IPS DF 4.7 (cell line): Measurements from ENCODE around the gene ZFY.
"Not testable (repeated sequence)": the region's sequence is repeated elsewhere in the genome, so short reads cannot be mapped to it uniquely, and the experiment has no call there.

Experiments
- DNase-seq: peaks from one replicate; pipeline ENCODE4 v3.0.0-alpha.2; 2013; ENCODE audit warnings: low spot score; ENCODE audit errors: extremely low read depth

Gene ZFY

DNA sequence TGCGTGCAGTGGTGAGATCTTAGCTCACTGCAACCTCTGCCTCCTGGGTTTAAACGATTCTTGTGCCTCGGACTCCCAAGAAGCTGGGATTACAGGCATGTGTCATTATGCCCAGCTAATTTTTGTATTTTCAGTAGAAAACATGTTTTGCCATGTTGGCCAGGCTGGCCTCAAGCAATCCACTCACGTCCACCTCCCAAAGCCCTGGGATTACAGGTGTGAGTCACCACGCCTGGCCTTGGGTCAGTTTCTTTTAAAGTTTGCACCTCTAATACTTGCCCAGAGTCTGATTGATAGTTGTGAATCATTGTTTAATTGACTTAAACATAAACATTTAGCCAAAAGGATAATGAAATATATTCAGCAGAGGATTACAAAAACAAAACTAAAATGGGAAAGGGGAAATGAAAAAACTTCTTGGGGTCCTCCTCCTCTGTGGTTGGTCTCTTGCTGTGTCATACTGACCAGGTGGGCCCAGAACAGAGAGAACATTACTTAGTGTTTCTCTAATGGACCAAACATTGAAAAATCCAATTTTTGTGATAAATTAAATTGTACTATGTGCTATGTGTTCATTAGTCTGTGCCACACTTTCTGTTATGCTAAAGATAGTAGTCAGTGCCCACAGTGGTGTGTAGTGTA is 38.0 kb downstream of the ZFY start:
- no peak for DNase-seq

DNA sequence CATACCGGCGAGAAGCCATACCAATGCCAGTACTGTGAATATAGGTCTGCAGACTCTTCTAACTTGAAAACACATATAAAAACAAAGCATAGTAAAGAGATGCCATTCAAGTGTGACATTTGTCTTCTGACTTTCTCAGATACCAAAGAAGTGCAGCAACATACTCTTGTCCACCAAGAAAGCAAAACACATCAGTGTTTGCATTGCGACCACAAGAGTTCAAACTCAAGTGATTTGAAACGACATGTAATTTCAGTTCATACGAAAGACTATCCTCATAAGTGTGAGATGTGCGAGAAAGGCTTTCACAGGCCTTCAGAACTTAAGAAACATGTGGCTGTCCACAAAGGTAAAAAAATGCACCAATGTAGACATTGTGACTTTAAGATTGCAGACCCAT is 44.1 kb downstream of the ZFY start:
- no peak for DNase-seq

DNA sequence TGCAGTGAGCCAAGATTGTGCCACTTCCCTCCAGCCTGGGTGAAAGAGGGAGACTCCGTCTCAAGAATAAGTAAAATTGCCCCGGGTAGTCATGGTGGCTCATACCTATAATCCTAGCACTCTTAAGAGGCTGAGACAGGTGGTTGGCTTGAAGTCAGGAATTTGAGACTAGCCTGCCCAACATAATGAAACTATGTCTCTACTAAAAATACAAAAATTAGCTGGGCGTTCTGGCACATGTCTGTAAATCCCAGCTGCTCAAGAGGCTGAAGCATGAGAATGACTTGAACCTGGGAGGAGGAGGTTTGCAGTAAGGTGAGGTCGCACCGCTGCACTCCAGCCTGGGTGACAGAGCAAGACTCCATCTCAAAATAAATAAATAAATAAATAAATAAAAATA is 49.3 kb downstream of the ZFY start:
- DNase-seq = no peak

DNA sequence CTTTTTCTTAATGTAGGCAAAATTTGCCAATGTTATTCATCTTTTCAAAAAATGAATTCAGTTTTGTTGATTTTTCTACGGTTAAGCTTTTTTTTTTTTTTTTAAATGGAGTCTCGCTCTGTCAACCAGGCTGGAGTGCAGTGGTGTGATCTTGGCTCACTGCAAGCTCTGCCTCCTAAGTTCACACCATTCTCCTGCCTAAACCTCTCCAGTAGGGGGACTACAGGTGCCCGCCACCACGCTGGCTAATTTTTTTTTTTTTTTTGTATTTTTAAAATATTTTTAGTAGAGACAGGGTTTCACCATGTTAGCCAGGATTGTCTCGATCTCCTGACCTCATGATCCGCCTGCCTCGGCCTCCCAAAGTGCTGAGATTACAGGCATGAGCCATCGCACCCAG is 52.0 kb downstream of the ZFY start:
- DNase-seq = not testable (repeated sequence)

DNA sequence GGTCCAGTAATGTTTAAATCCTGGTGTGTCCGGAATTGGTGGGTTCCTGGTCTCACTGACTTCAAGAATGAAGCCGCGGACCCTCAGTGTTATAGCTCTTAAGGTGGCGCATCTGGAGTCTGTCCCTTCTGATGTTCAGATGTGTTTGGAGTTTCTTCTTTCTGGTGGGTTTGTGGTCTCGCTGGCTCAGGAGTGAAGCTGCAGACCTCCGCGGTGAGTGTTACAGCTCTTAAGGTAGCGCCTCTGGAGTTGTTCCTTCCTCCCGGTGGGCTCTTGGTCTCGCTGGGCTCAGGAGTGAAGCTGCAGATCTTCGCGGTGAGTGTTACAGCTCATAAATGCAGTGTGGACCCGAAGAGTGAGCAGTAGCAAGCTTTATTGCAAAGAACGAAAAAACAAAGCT is 62.2 kb downstream of the ZFY start:
- DNase-seq = not testable (repeated sequence)

DNA sequence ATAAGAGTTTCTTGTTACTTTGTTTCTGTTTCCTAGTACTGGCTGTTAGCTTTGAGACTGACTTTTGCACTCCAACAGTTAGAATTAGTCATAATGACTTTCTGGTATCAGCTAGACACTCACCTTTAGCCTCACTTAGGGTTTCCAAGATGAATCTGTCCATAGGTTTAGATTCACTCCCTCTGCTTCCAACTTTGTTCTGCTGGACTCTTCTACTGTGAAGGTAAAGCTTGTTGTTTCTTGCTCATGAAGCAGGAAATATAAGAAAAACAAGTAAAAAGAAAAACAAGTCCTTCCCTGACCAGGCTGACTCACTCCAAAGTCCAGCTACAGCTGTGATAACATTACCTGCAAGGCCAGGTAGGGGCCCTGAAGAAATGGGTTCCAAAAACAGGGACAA is 67.0 kb downstream of the ZFY start:
- no peak for DNase-seq

DNA sequence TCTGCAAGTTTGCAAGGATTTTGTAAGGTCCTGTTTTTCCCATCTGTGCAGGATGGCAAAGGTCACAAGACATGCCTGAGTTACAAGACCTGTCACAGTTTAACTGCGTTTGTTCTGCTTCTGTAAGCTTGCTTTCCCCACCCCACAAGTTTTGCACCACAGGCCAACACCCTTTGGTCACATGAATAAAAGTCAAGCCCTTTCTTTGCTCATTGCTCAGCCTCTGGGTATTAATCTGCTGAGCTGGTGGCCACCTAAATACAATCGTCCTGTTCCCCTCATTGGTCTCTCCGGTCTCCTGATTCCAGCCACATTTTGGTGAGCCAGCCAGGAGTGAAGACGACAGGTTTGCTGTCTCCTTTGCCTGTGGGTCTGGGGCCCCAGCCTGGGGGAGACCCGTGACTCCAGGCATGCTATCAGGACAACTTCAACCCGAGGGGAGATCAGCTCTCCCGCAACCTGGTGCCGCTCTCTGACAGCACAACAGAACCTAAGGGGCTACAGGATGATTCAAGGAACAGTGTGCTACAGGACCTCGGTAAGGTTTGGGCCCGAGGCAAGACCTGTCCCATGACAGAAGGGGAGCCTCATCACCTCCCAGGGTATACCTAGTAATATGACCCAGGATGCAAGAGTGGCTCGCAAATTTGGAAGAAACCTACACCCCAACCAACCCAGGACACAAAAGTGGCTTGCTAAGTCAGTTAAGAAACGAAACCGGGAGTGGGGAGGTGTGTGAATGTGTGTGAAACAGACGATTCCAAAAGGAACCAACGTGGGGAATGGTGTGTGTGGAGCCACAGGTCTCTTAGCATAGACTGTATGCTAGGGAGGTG is 67.7 kb downstream of the ZFY start:
- DNase-seq = no peak

DNA sequence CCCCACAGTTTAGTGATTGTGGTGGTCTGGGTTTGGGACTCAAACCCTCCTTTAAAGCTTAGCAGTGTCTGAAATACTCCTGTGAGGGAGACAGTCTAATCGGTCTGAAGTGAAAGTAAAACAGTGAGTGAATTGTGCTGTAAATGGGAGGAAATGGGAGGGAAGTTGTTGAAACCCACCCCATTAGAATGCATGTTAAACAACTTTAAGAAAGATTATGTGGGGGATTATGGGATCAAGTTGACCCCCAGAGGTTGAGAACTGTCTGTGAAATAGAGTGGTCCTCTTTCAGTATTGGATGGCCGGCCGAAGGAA is 68.3 kb downstream of the ZFY start:
- DNase-seq = no peak

DNA sequence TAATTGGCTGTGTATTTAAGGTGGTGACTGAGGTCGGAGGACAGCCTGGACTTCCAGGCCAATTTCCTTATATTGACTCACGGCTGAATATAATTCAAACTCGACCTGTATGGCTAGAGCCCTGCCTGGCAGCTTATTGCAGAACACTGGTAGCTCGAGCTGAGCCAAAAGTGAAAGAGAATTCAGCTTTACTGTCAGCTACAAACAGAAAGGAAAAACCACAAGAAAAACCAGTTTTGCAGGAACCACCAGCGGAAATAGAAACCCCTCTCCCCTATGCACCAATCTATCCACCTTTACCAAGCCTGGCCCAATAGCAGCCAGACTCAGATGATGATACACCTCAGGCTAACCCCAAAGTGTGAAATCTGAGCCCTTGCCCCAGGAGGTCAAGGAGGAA is 68.7 kb downstream of the ZFY start:
- no peak for DNase-seq

DNA sequence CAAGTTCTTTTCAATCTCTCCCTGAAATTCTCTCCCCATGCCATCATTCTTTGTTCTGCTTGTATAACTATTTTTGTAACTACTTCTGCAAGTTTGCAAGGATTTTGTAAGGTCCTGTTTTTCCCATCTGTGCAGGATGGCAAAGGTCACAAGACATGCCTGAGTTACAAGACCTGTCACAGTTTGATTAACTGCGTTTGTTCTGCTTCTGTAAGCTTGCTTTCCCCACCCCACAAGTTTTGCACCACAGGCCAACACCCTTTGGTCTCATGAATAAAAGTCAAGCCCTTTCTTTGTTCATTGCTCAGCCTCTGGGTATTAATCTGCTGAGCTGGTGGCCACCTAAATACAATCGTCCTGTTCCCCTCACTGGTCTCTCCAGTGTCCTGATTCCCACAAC is 70.8 kb downstream of the ZFY start:
- DNase-seq = not testable (repeated sequence)

DNA sequence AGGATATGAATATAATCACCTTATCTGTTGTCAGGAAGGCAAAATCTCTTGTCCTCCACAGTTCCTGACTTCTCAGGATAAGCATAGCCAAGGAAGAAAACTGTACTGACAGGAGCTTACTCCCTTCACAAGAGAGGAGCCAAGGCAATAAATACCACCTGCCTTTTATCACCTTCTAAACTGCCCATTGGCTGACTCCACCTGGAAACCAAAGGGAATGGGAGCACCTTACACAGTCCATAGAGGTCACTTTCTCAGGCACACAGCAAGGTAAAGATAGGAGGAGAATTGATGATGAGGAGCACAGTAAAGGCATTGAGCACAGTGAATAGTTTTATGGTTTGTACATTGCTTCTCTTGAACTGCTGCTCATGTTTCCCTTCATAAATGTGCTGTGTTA is 72.8 kb downstream of the ZFY start:
- no peak for DNase-seq

DNA sequence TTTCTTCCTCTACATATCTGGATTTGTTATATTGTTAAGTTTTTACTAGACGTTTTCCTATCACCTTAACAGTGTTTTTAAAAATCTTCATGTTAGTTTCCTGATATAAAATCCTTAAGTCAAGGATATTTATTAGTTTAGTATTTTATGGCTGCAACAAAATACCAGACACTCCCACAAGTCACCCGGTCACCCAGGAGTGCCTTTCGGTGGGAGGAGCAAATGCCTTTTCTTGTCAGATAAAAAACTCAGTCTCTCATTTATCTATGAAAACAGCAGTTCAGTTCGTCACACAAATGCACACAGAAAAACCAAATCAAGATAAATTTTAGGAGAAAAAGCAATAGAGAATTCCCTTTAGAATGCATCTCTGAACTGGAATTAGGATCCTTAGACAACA is 77.0 kb downstream of the ZFY start:
- no peak for DNase-seq

DNA sequence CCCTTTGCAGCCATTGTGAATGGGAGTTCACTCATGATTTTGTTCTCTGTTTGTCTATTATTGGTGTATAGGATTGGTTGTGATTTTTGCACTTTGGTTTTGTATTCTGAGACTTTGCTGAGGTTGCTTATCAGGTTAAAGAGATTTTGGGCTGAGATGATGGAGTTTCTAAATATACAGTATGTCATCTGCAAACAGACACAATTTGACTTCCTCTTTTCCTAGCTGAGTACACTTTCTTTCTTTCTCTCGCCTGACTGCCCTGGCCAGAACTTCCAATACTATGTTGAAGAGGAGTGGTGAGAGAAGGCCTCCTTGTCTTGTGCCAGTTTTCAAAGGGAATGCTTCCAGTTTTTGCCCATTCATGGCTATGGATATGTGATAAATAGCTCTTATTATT is 81.4 kb downstream of the ZFY start:
- no peak for DNase-seq

DNA sequence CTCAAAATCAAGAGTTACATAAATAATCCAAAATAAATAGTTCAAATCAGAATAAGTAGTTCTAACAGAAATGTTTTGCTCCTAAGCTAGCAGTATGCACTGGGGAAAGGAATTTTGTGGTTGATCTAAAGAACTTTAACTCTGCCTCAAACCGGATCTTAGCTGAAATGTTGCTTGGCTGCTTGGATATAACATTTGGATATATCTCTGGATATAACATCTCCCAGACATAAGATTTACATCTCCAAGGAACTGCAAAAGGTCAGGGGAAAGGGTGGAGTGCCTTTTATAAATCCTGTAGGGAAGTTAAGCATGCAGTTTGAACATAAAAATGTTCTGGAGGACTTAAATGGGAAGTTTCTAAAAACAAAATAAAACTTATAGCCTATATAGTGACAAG is 83.4 kb downstream of the ZFY start:
- DNase-seq = no peak

DNA sequence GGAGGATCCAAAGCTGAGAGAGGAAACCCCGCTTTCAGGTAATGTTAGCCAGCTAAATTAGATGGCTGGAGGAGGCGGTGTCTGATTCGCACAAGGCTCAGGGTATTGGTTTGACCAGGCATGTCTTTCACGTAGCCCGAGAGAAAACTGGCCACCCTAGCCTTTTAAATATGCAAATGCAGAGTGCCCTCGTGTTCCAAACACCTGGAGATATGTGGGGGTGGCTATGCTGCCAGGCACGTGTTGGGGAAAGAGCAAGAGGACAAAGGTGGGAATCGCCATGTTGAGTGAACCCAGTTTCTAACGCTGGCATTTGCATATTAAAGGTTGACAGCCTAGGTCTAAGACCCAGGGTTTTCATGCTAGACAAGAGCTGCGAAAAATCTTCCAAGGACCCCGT is 84.4 kb downstream of the ZFY start:
- no peak for DNase-seq

DNA sequence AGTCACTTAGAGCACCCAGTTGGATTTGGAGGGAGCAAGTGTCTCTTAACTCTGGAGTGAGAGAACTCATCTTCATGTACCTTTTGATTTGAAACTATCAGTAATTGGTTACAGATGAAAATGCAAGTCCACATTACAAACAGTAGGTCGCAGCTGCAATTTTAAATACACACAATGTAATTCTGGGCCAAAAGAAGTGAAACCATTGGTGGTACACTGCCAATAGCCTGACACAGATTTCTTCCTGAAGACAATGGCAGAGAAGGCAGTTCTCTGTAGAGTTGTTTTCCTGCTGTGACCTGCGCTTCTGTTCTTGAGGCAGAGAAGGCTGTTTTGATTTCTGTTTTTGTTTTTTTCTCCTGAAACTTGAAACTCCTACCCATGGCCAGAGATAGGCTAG is 86.0 kb downstream of the ZFY start:
- no peak for DNase-seq

DNA sequence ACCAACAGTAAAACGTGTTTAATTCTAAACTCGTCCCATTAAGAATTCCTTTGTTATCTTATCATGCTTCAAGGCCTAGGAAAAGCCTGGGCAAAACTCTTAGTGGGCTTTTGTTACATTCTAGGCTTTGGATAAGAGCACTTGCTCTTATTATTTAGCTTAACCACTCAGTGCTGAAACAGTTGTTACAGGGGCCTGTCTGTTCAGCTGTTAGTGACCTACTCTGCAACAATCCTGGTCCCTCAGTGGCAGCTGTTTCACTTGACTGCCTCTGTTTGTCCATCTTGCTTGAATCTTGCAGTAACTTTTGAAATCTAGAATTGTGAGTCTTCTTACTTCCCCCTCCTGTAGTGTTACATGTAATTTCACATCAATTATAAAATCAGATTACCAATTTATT is 88.4 kb downstream of the ZFY start:
- no peak for DNase-seq

DNA sequence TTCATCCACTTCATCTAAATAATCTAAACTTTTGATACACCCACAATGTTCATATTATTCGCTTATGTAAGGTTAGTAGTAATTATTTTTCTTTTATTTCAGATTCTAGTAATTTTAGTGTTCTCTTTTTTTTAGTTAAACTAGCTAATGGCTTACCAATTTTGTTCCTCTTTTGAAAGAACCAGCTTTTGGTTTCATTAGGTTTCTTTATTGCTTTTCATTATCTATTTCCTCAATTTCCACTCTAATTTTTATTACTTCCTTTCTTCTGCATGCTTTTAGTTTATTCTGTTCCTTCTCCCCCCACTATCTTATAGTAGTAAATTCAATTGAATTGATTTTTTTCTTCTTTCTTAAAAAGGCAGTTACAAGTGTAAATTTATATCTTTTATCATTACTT is 90.2 kb downstream of the ZFY start:
- DNase-seq = no peak
